Thyroid gland (tissue), 4 donors: ENCODE measurements around the gene CLRN3. TPM values are rescaled to one million over a fixed set of nuclear protein-coding genes. Genes with fewer than 3 reads are reported as not detected.

Source experiments
- DNase-seq, 2 donors: peaks; one replicate each; pipeline ENCODE4 v3.0.0-alpha.2; 2019
- H3K27ac ChIP-seq, 3 donors: fragments of 200-600 bp; sonication (generic); 1 replicate in 2 of 3; 2 replicates in 1 of 3; pipeline ENCODE4 v1.5.1; 2016 to 2019; ENCODE audit warnings: mild to moderate bottlenecking in 1 of 3, moderate library complexity in 1 of 3
- H3K27me3 ChIP-seq: fragments of 200-600 bp; sonication (generic); one replicate; pipeline ENCODE4 v1.5.1; 2019
- H3K36me3 ChIP-seq, 2 donors: fragments of 200-600 bp; sonication (generic); one replicate each; pipeline ENCODE4 v1.5.1; 2016 to 2019
- H3K4me1 ChIP-seq, 2 donors: fragments of 200-600 bp; sonication (generic); one replicate each; pipeline ENCODE4 v1.5.1; 2017 to 2019
- H3K4me3 ChIP-seq, 3 donors: fragments of 200-600 bp; sonication (generic); replicated peaks in 1 of 3; 1 replicate in 2 of 3; 2 replicates in 1 of 3; pipeline ENCODE4 v1.5.1; 2016; ENCODE audit warnings: mild to moderate bottlenecking in 1 of 3
- H3K9me3 ChIP-seq: fragments of 200-600 bp; sonication (generic); one replicate; pipeline ENCODE4 v1.5.1; 2017
- CTCF ChIP-seq, 6 experiments: fragments of 200-600 bp in 3 of 6; fragments of 450-650 bp in 3 of 6; sonication (generic) in 3 of 6; IDR thresholded peaks; one replicate each; pipeline ENCODE4 v1.5.1; 2016 to 2019; ENCODE audit warnings: antibody characterized with exemption in 6 of 6, mild to moderate bottlenecking in 2 of 6, inconsistent platforms in 1 of 6, moderate library complexity in 1 of 6
- POLR2A ChIP-seq, 2 donors: fragments of 450-650 bp; IDR thresholded peaks; one replicate each; pipeline ENCODE4 v1.6.1; 2017; ENCODE audit warnings: antibody characterized with exemption in 2 of 2, mild to moderate bottlenecking in 2 of 2, moderate library complexity in 1 of 2
- WGBS, 2 donors: methylation state at CpG; one replicate each; pipeline ENCODE4 v1.1.5; 2017; 5-methylcytosine and 5-hydroxymethylcytosine counted together
- intact Hi-C: fragments of 100-400 bp; cut with DNase I; formaldehyde crosslinking; loops from one replicate; pipeline ENCODE4 v1.15.1; 2023
- total RNA-seq, 4 donors: library from RNA; depleted of rRNA; stranded (reverse); fragments of >200 nt; gene quantifications; one replicate each; pipeline ENCODE4 v1.2.3, GENCODE V29; 2016

CLRN3 gene
- total RNA-seq, 4 donors from 2014 or later: not detected

DNA sequence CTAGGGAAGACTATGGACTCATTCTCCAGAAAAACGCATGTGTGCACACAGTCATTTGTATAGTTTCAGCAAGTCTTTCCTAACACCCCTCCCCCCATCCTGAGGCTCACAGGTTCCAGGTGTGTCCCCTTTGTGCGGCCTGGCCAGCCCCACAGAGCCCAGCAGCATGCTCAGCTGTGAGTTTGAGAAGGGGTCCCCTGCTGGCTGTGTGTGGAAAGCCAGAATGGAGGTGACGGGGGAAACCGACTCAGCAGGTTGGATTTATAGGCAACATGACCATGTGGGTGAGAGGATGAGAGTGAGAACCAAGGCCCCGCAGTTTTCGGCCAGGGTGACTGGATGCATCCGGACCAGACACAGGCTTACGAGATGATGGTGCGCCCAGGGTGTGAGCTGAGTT is 24.1 kb upstream of the CLRN3 start:
- 94 to 96% methylated on average over 9 of the region's 9 CpGs for WGBS, 2 donors

GRCh38 chr10:127915324-127915723 is 22.6 kb upstream of the CLRN3 start:
- WGBS, 2 donors: 79 to 83% methylated on average over 4 of the region's 4 CpGs

More for the DNA sequence above, 24.1 kb upstream of the CLRN3 start:
- Histone ChIP-seq H3K4me1 (peaks cover 0 to 24% of the 10 kb centered on the region in 2 donors), H3K4me3 (no peak overlapping the region), H3K36me3 (no peaks in the 10 kb centered on the region), H3K27me3 (no peaks in the 10 kb centered on the region), H3K27ac (no peak overlapping the region), H3K9me3 (no peaks in the 10 kb centered on the region)
- no peak for TF ChIP-seq CTCF (IDR thresholded peaks at IDR 0.05)
- no peak for DNase-seq
- intact Hi-C loops: no loop called here

GRCh38 chr10:127913368-127913759 is 20.6 kb upstream of the CLRN3 start:
- intact Hi-C loops: no loop called here

More at GRCh38 chr10:127915324-127915723, 22.6 kb upstream of the CLRN3 start:
- peaks cover 0 to 12% of the 10 kb centered on the region in 2 donors for H3K4me1 ChIP-seq
- no peak for DNase-seq
- TF ChIP-seq CTCF (IDR thresholded peaks at IDR 0.05) (no peak), POLR2A (IDR thresholded peaks at IDR 0.05) (no peak)
- no peaks in the 10 kb centered on the region for H3K27me3 ChIP-seq
- intact Hi-C loops: no loop called here
- no peaks in the 10 kb centered on the region for H3K9me3 ChIP-seq
- no peak overlapping the region for H3K4me3 ChIP-seq
- H3K27ac ChIP-seq: no peak overlapping the region
- no peaks in the 10 kb centered on the region for H3K36me3 ChIP-seq

GRCh38 chr10:127912607-127913367 is 20.0 kb upstream of the CLRN3 start:
- DNase-seq: no peak
- Histone ChIP-seq H3K36me3 (no peaks in the 10 kb centered on the region), H3K27me3 (no peaks in the 10 kb centered on the region), H3K4me1 (peaks cover under 1% of the 10 kb centered on the region in 2 donors), H3K27ac (no peak overlapping the region), H3K4me3 (no peak overlapping the region), H3K9me3 (no peaks in the 10 kb centered on the region)
- TF ChIP-seq CTCF (IDR thresholded peaks at IDR 0.05): no peak
- intact Hi-C loops: no loop called here
- WGBS, 2 donors: 90 to 95% methylated on average over 12 of the region's 12 CpGs

More at GRCh38 chr10:127913368-127913759, 20.6 kb upstream of the CLRN3 start:
- H3K27me3 ChIP-seq: no peaks in the 10 kb centered on the region
- 92 to 93% methylated on average over 8 of the region's 8 CpGs for WGBS, 2 donors
- no peak for DNase-seq
- H3K4me3 ChIP-seq: no peak overlapping the region
- H3K27ac ChIP-seq: no peak overlapping the region
- H3K4me1 ChIP-seq: no peaks in the 10 kb centered on the region
- no peaks in the 10 kb centered on the region for H3K9me3 ChIP-seq
- no peak for TF ChIP-seq CTCF (IDR thresholded peaks at IDR 0.05)
- no peaks in the 10 kb centered on the region for H3K36me3 ChIP-seq

DNA sequence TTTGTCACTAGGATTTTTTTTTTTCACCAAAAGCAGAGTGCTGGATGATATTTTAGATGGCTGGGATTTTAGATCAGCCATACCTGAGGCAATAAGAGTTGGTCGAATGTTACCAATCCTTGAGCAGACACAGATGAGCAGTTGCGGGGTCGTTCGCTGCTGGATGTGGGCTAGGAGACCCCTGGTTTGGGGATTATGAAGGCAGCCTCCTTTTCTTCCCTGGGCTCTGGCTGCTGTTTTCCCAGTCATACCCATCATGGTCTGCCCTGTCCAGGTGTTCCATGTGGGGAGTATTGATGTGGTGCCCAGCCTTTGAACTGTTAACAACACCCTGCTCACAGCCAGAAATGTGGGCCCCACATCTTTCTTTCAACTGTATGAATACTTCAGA is 19.1 kb upstream of the CLRN3 start:
- DNase-seq: no peak
- WGBS, 2 donors: 73 to 87% methylated on average over 4 of the region's 4 CpGs
- H3K27ac ChIP-seq: no peak overlapping the region
- H3K9me3 ChIP-seq: no peaks in the 10 kb centered on the region
- TF ChIP-seq POLR2A (IDR thresholded peaks at IDR 0.05): no peak
- no peak for TF ChIP-seq CTCF (IDR thresholded peaks at IDR 0.05)
- no peak overlapping the region for H3K4me3 ChIP-seq
- intact Hi-C loops: no loop called here
- H3K27me3 ChIP-seq: no peaks in the 10 kb centered on the region
- no peaks in the 10 kb centered on the region for H3K36me3 ChIP-seq
- peaks cover 3 to 9% of the 10 kb centered on the region in 2 donors for H3K4me1 ChIP-seq
